GM12892 (cell line): ENCODE measurements around the gene FAM237A.

ENCODE experiments used
- POLR2A ChIP-seq: IDR thresholded peaks from 2 replicates; pipeline ENCODE4 v1.6.1; 2011; ENCODE audit warnings: low read depth, low read length, control low read depth
- POLR2AphosphoS5 ChIP-seq: IDR thresholded peaks from 2 replicates; pipeline ENCODE4 v1.6.1; 2011; ENCODE audit warnings: low read depth, low read length, control low read depth
- TAF1 ChIP-seq: IDR thresholded peaks from 2 replicates; pipeline ENCODE4 v1.6.1; 2011; ENCODE audit warnings: low read depth, mild to moderate bottlenecking, control low read depth, low read length, borderline replicate concordance

DNA sequence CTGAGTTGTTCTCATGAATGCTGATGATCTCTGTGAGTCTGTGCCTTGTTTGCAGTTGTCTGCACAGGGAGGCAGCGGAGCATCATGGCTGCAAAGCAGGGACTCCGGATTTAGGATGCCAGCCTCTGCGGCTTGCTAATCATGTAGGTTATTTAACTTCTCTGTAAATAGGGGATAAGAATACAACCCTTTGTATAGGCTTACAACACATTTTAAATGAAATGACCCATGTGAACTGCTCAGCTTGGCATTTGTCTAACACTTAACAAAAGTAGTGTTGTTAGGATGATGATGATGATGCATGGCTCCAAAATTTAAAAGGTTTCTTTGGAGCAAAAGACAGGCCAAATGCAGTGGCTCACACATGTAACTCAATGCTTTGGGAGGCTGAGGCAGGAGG is 56.5 kb downstream of the FAM237A start:
- TF ChIP-seq POLR2A (no peak), POLR2AphosphoS5 (no peak), TAF1 (no peak)
